ENCODE data around the gene FAM53A.

Gene FAM53A

GRCh38 chr4:1683736-1684505 is at the start of gene FAM53A:
FAM53A (minus strand) TSS chr4:1684313; CDS start chr4:1668741, 15,572 bp downstream.
- DNase-seq (ENCODE audit: low spot score): peak; percentile 99

GRCh38 chr4:1732911-1733310 is 48.8 kb upstream of the FAM53A start:
- no peak for DNase-seq (ENCODE audit: low spot score)

- no peak for DNase-seq (ENCODE audit: low spot score)
Measured at GRCh38 chr4:1731180-1731579, 47.1 kb upstream of the FAM53A start.

- no peak for DNase-seq (ENCODE audit: low spot score)
Measured at GRCh38 chr4:1730532-1731135, 46.5 kb upstream of the FAM53A start.

GRCh38 chr4:1728061-1728980 is 44.2 kb upstream of the FAM53A start:
- no peak for DNase-seq (ENCODE audit: low spot score)

- peak; percentile 58 for DNase-seq (ENCODE audit: low spot score)
Measured at GRCh38 chr4:1727117-1728031, 43.3 kb upstream of the FAM53A start.

GRCh38 chr4:1726146-1726934 is 42.2 kb upstream of the FAM53A start:
- peak; percentile 88 for DNase-seq (ENCODE audit: low spot score)

GRCh38 chr4:1725521-1725920 is 41.4 kb upstream of the FAM53A start:
- DNase-seq (ENCODE audit: low spot score): no peak

GRCh38 chr4:1723131-1723801 is 39.2 kb upstream of the FAM53A start:
- no peak for DNase-seq (ENCODE audit: low spot score)

- no peak for DNase-seq (ENCODE audit: low spot score)
Measured at GRCh38 chr4:1722551-1723118, 38.5 kb upstream of the FAM53A start.

GRCh38 chr4:1721666-1722550 is 37.8 kb upstream of the FAM53A start:
- no peak for DNase-seq (ENCODE audit: low spot score)

- DNase-seq (ENCODE audit: low spot score): peak; percentile 100
Measured at GRCh38 chr4:1721003-1721665, 37.0 kb upstream of the FAM53A start, which contains the start of the genes TACC3 and TMEM129. TACC3 (plus strand) TSS chr4:1721521; CDS start chr4:1723422, 1,901 bp downstream. TMEM129 (minus strand) TSS chr4:1721323; CDS start chr4:1720837, 486 bp downstream.

- DNase-seq (ENCODE audit: low spot score): peak; percentile 63
Measured at GRCh38 chr4:1720163-1720983, 36.3 kb upstream of the FAM53A start.

GRCh38 chr4:1718095-1718850 is 34.2 kb upstream of the FAM53A start:
- no peak for DNase-seq (ENCODE audit: low spot score)

- DNase-seq (ENCODE audit: low spot score): no peak
Measured at GRCh38 chr4:1717129-1718094, 33.3 kb upstream of the FAM53A start.
